Measurements from ENCODE around the gene CDC25B. TPM values are rescaled to one million over a fixed set of nuclear protein-coding genes. Genes with fewer than 3 reads are reported as not detected.

The CDC25B gene
- total RNA-seq, 1 experiment from 2014 or later, result 223 TPM

GRCh38 chr20:3766422-3767109 is 29.5 kb upstream of the CDC25B start:
- Histone ChIP-seq H2AFZ (ENCODE audit: low read depth, low read length, poor library complexity, severe bottlenecking) (no peak overlapping the region), H3K4me1 (ENCODE audit: control insufficient read depth in 1 of 2, insufficient read depth in 2 of 2, low read length in 2 of 2) (peaks cover 12 to 36% of the 10 kb centered on the region in 2 experiments), H3K4me2 (ENCODE audit: low read length) (peak overlapping the region; percentile 90), H3K9me3 (ENCODE audit: control insufficient read depth in 1 of 2, insufficient read depth in 1 of 2, low read depth in 1 of 2, low read length in 2 of 2) (no peaks in the 10 kb centered on the region), H3K9ac (ENCODE audit: low read length) (peak overlapping the region; percentile 86), H4K20me1 (ENCODE audit: insufficient read depth) (no peaks in the 10 kb centered on the region), H3K4me3 (replicated peaks in 1 of 2; ENCODE audit: low read depth in 1 of 2, low read length in 2 of 2) (peak overlapping the region; percentile 84 to 91), H3K27me3 (ENCODE audit: insufficient read depth, low read length) (no peaks in the 10 kb centered on the region), H3K79me2 (ENCODE audit: insufficient read depth, low read length) (peaks cover 52% of the 10 kb centered on the region), H3K27ac (ENCODE audit: low read depth, low read length) (peak overlapping the region; percentile 65; the same call in 1 of the 2 replicates), H3K9me2 (ENCODE audit: insufficient read depth) (no peaks in the 10 kb centered on the region), H3K36me3 (ENCODE audit: control insufficient read depth in 1 of 2, insufficient read depth in 2 of 2, low read length in 2 of 2) (peaks cover 0 to 9% of the 10 kb centered on the region in 2 experiments; a peak in 2 of 4 replicates)
- DNase-seq (ENCODE audit: low read depth, low spot score) (no peak), ATAC-seq (no peak)
- ChIA-PET RAD21 (ENCODE audit: low non-redundant PET in 1 of 2, low total read pairs in 2 of 2, uncharacterized antibody in 2 of 2, unreplicated experiment in 2 of 2) (no interaction called here), POLR2A (no interaction called here), CTCF (interaction anchor here (1.3 to 2.6 kb wide), 3 partner anchors 15 to 90 kb away, joined by 3 to 23 read pairs (median 15); partner anchors contain the start of gene SPEF1)
- intact Hi-C loops (cut with micrococcal nuclease), result loop anchor here (5.0 kb wide), 1 partner anchor 204 kb away; no protein-coding TSS in a partner anchor
- BruUV-seq (replicated peaks), result TSS peak; percentile 54
- TF ChIP-seq REST (IDR thresholded peaks at IDR 0.05; ENCODE audit: low read depth) (no peak), CTCF (IDR thresholded peaks at IDR 0.05 in 2 of 3, conservative IDR thresholded peaks at IDR 0.05 in 1 of 3; ENCODE audit: borderline replicate concordance in 1 of 3, insufficient read depth in 1 of 3, low read depth in 2 of 3, low read length in 2 of 3) (no peak), CEBPB (IDR thresholded peaks at IDR 0.05; ENCODE audit: low read depth) (no peak), JUND (IDR thresholded peaks at IDR 0.05) (no peak), ZBTB33 (IDR thresholded peaks at IDR 0.05; ENCODE audit: extremely low read depth, insufficient replicate concordance, low read length) (no peak), EZH2 (IDR thresholded peaks at IDR 0.05) (no peak), CBX3 (IDR thresholded peaks at IDR 0.05; ENCODE audit: low read depth) (no peak), SP1 (IDR thresholded peaks at IDR 0.05; ENCODE audit: low read depth) (no peak), FOSL1 (IDR thresholded peaks at IDR 0.05; ENCODE audit: low read depth) (no peak), ZNF274 (IDR thresholded peaks at IDR 0.05; ENCODE audit: low read depth, low read length) (no peak), RAD21 (IDR thresholded peaks at IDR 0.05; ENCODE audit: low read depth) (no peak), SIN3A (IDR thresholded peaks at IDR 0.05; ENCODE audit: low read depth) (no peak), ZFX (IDR thresholded peaks at IDR 0.05) (no peak), MAX (IDR thresholded peaks at IDR 0.05) (no peak), EGR1 (IDR thresholded peaks at IDR 0.05; ENCODE audit: low read depth) (no peak), EZH2phosphoT487 (IDR thresholded peaks at IDR 0.05; ENCODE audit: borderline replicate concordance) (no peak)

Data from HCT116 (cell line).